ENCODE results near the gene TNNT2.

DNA sequence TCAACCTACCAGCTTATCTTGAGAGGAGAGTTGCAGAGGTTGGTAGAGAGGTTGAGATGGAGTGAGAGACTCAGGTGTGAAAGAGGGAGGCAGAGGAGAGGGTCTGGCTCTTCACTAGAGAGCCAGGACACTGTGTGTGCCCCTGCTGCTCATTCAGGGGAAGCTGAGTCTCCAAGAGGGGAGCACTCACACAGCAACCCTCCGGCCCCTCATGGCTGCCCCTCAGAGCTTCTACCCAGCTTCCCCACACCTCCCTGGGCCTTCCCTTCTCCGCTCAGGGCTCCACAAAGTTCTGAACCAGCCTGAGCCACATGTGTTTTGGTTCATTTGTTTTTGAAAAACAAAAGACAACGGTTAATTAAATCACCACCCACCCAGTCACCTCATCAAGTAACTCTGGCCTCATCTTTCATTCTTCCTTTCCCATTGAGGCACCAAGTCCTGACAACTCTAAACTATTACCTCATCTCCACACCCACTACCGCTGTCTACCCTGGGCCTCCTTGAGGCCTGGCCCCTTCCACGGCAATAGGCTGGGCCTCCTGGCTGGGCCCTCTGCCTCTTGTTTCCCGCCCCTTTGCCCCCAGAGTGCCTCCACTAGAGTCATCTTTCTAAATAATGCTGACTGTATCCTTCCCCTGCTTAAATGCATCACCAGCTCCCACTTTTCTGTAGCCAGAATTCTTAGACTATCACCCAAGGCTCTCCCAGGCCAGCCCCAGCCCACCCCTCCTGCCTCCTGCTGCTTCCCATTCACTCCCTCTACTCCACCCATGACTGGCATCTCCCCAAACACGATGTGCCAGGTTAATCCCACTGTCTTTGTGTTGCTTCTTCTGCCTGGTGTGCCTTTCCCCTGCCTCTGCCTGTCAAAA lies 33.0 kb downstream of the TNNT2 start:
- TF ChIP-seq, protein P1, sequence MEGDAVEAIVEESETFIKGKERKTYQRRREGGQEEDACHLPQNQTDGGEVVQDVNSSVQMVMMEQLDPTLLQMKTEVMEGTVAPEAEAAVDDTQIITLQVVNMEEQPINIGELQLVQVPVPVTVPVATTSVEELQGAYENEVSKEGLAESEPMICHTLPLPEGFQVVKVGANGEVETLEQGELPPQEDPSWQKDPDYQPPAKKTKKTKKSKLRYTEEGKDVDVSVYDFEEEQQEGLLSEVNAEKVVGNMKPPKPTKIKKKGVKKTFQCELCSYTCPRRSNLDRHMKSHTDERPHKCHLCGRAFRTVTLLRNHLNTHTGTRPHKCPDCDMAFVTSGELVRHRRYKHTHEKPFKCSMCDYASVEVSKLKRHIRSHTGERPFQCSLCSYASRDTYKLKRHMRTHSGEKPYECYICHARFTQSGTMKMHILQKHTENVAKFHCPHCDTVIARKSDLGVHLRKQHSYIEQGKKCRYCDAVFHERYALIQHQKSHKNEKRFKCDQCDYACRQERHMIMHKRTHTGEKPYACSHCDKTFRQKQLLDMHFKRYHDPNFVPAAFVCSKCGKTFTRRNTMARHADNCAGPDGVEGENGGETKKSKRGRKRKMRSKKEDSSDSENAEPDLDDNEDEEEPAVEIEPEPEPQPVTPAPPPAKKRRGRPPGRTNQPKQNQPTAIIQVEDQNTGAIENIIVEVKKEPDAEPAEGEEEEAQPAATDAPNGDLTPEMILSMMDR (IDR thresholded peaks at IDR 0.05), result no peak
- TF ChIP-seq EZH2 (IDR thresholded peaks at IDR 0.05) (no peak), EZH2phosphoT487 (IDR thresholded peaks at IDR 0.05) (no peak)

Data from neural progenitor cell (in vitro differentiated cells).